ENCODE results near the gene ELP4.
"Not testable (repeated sequence)": the region's sequence is repeated elsewhere in the genome, so short reads cannot be mapped to it uniquely, and the experiment has no call there.

ELP4 gene

DNA sequence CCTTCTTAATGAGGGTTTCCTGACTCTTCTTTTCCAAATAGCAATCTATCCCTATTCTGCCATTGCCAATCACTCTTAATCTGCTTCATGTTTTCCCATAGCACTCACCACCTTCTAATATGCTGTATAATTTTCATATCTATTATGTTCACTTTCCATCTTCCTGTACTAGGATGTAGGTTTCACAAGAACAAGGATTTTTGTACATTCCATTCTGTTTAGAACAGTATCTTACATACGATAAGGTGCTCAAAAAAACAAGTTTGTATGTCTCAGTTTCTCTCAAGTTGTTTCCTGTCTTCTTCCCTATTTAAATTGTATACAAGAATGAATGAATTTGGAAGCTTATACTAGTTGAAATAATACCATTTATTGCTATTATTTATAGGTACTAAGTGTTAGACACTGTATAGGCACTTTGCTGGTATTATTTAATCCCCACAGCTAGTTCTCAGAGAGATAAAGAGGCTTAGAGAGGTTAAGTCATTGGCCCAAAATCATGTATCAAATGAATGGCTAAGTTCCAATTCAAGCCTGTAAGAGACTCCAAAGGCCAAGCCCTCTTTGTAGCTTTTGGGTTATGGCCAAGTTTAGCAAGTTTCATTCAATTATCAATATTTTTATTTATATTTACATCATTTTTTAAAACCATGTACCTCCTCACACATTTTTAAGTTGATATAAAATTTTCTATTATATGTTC, 166.9 kb downstream of the ELP4 start:
- no peaks in the 10 kb centered on the region for H3K4me1 ChIP-seq (ENCODE audit: insufficient read depth, low read length)
- no peaks in the 10 kb centered on the region for H3K36me3 ChIP-seq (ENCODE audit: insufficient read depth, low read length)
- H3K9me3 ChIP-seq (ENCODE audit: control insufficient read depth, insufficient read depth, low read length), result no peaks in the 10 kb centered on the region; the same call in 1 of the 2 replicates
- H3K9ac ChIP-seq (ENCODE audit: low read depth, low read length), result no peak overlapping the region

- Histone ChIP-seq H3K4me1 (ENCODE audit: insufficient read depth, low read length) (peaks cover 4% of the 10 kb centered on the region; the same call in 1 of the 2 replicates), H3K9ac (ENCODE audit: low read depth, low read length) (no peak overlapping the region), H3K9me3 (ENCODE audit: control insufficient read depth, insufficient read depth, low read length) (no peaks in the 10 kb centered on the region; the same call in 1 of the 2 replicates), H3K36me3 (ENCODE audit: insufficient read depth, low read length) (no peaks in the 10 kb centered on the region)
These were observed 171.2 kb downstream of the ELP4 start for GRCh38 chr11:31680770-31681169.

DNA sequence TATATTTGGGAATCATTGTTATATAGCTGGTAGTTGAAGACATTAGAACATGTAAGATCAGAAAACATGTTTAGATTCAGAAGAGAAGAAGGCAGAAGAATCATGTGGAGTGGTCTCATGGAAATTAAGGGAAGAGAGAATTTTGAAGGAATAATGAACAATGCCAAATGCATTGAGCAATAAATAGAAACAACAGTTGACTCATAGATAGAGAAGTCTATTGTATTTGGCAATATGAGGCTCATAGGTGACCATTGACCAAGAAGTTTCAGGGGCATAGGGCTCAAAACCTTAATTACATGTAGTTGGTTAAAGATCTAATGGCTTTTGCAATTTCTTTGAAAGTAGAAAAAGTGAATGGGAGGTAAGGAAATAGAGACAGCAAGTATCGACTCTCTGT, 177.7 kb downstream of the ELP4 start:
- peaks cover under 1% of the 10 kb centered on the region; the same call in 1 of the 2 replicates for H3K4me1 ChIP-seq (ENCODE audit: insufficient read depth, low read length)
- H3K9ac ChIP-seq (ENCODE audit: low read depth, low read length), result no peak overlapping the region
- no peaks in the 10 kb centered on the region for H3K9me3 ChIP-seq (ENCODE audit: control insufficient read depth, insufficient read depth, low read length)
- no peaks in the 10 kb centered on the region for H3K36me3 ChIP-seq (ENCODE audit: insufficient read depth, low read length)

GRCh38 chr11:31687861-31688260, 178.3 kb downstream of the ELP4 start:
- no peaks in the 10 kb centered on the region for H3K4me1 ChIP-seq (ENCODE audit: insufficient read depth, low read length)
- H3K9ac ChIP-seq (ENCODE audit: low read depth, low read length), result no peak overlapping the region
- H3K36me3 ChIP-seq (ENCODE audit: insufficient read depth, low read length), result no peaks in the 10 kb centered on the region
- H3K9me3 ChIP-seq (ENCODE audit: control insufficient read depth, insufficient read depth, low read length), result no peaks in the 10 kb centered on the region

DNA sequence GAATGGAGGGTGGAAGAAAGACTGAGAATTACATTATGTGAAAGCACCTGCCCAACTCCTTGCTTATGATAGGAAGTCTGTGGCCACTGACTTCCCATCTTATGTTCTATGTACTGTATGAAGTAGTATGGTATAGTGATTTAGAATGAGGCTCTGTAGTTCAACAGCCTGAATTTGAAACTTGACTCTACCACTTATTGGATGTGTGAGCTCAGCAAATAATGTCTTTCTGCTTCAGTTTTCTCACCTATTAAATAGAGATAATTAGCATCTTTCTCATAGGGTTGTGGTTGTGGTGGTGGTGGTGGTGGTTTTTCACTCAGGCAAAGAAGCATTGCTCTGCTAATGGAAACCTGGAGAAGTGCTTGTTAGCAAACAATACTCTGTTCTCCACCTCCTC, 180.0 kb downstream of the ELP4 start:
- Histone ChIP-seq H3K4me1 (ENCODE audit: insufficient read depth, low read length) (no peaks in the 10 kb centered on the region), H3K9ac (ENCODE audit: low read depth, low read length) (no peak overlapping the region), H3K9me3 (ENCODE audit: control insufficient read depth, insufficient read depth, low read length) (no peaks in the 10 kb centered on the region), H3K36me3 (ENCODE audit: insufficient read depth, low read length) (no peaks in the 10 kb centered on the region)

DNA sequence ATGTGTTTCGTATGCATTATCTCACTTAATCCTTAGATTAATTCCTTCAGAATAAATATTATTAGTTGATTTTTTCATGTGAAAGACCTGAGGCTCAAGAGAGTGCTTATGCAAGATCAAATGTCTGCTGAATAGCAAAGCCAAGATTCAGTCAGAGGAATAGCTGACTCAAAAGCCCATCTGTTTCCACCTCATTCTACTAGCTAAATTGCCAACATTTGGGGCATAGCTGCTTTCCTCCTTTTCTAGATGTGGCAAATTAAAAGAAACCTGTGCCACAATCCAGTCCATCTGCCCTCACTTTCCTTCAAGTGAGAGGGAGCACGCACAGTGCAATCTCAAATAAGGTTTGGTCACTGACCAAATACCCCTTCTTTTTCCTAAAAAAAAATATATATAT, 180.5 kb downstream of the ELP4 start:
- H3K9ac ChIP-seq (ENCODE audit: low read depth, low read length), result no peak overlapping the region
- H3K36me3 ChIP-seq (ENCODE audit: insufficient read depth, low read length), result no peaks in the 10 kb centered on the region
- H3K4me1 ChIP-seq (ENCODE audit: insufficient read depth, low read length), result no peaks in the 10 kb centered on the region
- H3K9me3 ChIP-seq (ENCODE audit: control insufficient read depth, insufficient read depth, low read length), result no peaks in the 10 kb centered on the region

GRCh38 chr11:31690516-31690915, 180.9 kb downstream of the ELP4 start:
- Histone ChIP-seq H3K36me3 (ENCODE audit: insufficient read depth, low read length) (no peaks in the 10 kb centered on the region), H3K4me1 (ENCODE audit: insufficient read depth, low read length) (no peaks in the 10 kb centered on the region), H3K9me3 (ENCODE audit: control insufficient read depth, insufficient read depth, low read length) (no peaks in the 10 kb centered on the region), H3K9ac (ENCODE audit: low read depth, low read length) (no peak overlapping the region)

DNA sequence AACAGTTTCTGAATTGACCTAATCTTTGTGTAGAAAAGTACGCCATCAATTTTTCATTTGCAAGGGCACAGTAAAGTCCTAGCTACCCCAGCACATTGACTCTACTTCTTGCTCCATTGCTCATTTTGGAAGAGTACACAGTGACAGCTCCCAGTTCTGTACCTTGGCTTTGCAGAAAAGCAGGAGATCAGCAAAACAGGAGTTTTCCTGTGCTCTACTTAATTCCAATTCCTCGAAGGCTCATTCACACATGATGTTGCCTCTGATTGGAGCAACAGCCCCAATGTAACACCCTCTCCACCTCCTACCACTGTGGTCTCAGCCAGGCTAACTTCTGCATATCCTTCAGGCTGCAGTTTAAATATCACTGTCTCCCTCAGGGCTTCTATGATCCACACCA, 182.9 kb downstream of the ELP4 start:
- H3K9ac ChIP-seq (ENCODE audit: low read depth, low read length), result no peak overlapping the region
- H3K9me3 ChIP-seq (ENCODE audit: control insufficient read depth, insufficient read depth, low read length), result no peaks in the 10 kb centered on the region
- H3K36me3 ChIP-seq (ENCODE audit: insufficient read depth, low read length), result no peaks in the 10 kb centered on the region
- H3K4me1 ChIP-seq (ENCODE audit: insufficient read depth, low read length), result no peaks in the 10 kb centered on the region

- H3K4me1 ChIP-seq (ENCODE audit: insufficient read depth, low read length); H3K9me3 ChIP-seq (ENCODE audit: control insufficient read depth, insufficient read depth, low read length); H3K36me3 ChIP-seq (ENCODE audit: insufficient read depth, low read length); H3K9ac ChIP-seq (ENCODE audit: low read depth, low read length): not testable (repeated sequence)
These were observed 187.5 kb downstream of the ELP4 start for GRCh38 chr11:31697049-31697448.

DNA sequence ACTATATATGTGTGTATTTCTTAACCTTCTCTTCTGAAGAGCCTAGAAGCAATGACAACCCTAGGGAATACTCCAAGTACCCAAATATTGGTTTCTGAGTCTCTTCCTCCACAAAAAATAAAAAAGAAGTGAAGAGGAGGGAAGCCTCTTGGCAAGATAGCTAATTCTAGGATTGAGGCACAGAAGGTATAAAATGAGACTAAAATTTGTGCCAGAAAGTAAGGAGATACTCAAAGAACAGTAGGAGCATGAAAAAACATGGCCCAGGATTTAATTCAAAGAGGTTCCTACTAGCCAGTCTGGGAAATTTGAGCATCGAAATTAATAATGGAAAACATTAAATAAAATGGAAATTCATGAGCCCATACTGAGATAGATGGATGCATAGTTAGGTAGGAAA, 189.5 kb downstream of the ELP4 start:
- H3K9ac ChIP-seq (ENCODE audit: low read depth, low read length), result no peak overlapping the region
- no peaks in the 10 kb centered on the region for H3K36me3 ChIP-seq (ENCODE audit: insufficient read depth, low read length)
- no peaks in the 10 kb centered on the region for H3K4me1 ChIP-seq (ENCODE audit: insufficient read depth, low read length)
- no peaks in the 10 kb centered on the region for H3K9me3 ChIP-seq (ENCODE audit: control insufficient read depth, insufficient read depth, low read length)

- Histone ChIP-seq H3K9me3 (ENCODE audit: control insufficient read depth, insufficient read depth, low read length) (no peaks in the 10 kb centered on the region; the same call in 1 of the 2 replicates), H3K4me1 (ENCODE audit: insufficient read depth, low read length) (no peaks in the 10 kb centered on the region)
These were observed 193.4 kb downstream of the ELP4 start for GRCh38 chr11:31702966-31703365.

DNA sequence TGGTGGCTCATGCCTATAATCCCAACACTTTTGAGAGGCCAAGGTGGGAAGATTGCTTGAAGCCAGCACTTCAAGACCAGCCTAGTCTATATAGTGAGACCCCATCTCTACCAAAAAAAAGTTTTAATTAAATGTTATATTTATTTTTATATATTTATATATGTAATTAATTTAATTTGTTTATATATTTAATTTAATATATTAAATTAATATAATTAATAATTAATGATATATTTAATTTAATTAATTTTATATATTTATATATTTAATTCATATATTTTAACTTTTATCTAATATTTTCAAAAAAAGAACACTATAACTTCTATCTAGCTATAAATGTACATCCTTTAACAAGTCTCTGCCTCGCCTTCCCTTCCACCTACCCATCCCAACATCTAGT, 196.8 kb downstream of the ELP4 start:
- Histone ChIP-seq H3K9ac (ENCODE audit: low read depth, low read length) (no peak overlapping the region), H3K36me3 (ENCODE audit: insufficient read depth, low read length) (no peaks in the 10 kb centered on the region), H3K9me3 (ENCODE audit: control insufficient read depth, insufficient read depth, low read length) (no peaks in the 10 kb centered on the region; the same call in 1 of the 2 replicates), H3K4me1 (ENCODE audit: insufficient read depth, low read length) (no peaks in the 10 kb centered on the region)

More at GRCh38 chr11:31702966-31703365, 193.4 kb downstream of the ELP4 start:
- Histone ChIP-seq H3K36me3 (ENCODE audit: insufficient read depth, low read length) (no peaks in the 10 kb centered on the region), H3K9ac (ENCODE audit: low read depth, low read length) (no peak overlapping the region)

DNA sequence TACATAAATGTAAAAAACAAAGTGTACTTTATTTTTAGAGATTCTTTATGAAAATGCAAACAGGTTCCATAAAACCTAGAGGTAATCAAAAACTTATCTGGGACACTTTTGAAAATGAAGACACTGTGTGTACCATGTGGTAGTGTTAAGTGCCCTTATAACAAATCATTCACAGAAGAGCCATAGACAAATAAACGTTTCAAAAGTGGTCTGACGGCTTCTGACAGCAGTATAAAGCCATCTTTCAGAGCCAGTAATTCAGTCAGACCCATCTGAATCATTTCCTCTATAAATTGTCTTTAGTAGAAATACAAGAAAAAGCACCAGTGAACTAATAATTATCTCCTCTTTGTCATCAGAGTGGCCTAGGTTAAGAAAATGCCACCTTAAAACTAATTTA, 201.6 kb downstream of the ELP4 start:
- Histone ChIP-seq H3K4me1 (ENCODE audit: insufficient read depth, low read length) (0 out of 2 replicates have a peak, but pooled peaks cover 4% of the 10 kb centered on the region), H3K9ac (ENCODE audit: low read depth, low read length) (no peak overlapping the region), H3K9me3 (ENCODE audit: control insufficient read depth, insufficient read depth, low read length) (no peaks in the 10 kb centered on the region; the same call in 1 of the 2 replicates)

GRCh38 chr11:31712851-31713250, 203.3 kb downstream of the ELP4 start:
- no peaks in the 10 kb centered on the region for H3K36me3 ChIP-seq (ENCODE audit: insufficient read depth, low read length)
- no peaks in the 10 kb centered on the region for H3K9me3 ChIP-seq (ENCODE audit: control insufficient read depth, insufficient read depth, low read length)
- H3K9ac ChIP-seq (ENCODE audit: low read depth, low read length), result no peak overlapping the region
- 0 out of 2 replicates have a peak, but pooled peaks cover 4% of the 10 kb centered on the region for H3K4me1 ChIP-seq (ENCODE audit: insufficient read depth, low read length)

More for the DNA sequence above, 201.6 kb downstream of the ELP4 start:
- H3K36me3 ChIP-seq (ENCODE audit: insufficient read depth, low read length), result no peaks in the 10 kb centered on the region

DNA sequence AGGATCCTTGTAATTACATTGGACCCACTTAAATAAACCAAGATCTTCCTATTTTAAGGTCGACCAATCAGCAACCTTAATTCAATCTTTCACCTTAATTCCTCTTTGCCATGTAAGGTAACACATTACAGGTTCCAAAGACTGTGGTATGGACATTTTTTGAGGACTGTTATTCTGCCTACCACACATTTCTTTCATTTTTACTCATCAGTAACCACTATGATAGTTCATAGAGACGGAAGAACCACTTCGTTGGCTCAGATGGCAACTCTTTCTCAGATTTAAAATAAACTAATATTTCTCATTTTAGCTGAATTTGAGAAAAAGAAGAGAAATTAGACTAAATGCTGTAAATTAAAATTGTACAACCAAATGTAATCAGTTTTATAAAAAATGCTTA, 205.3 kb downstream of the ELP4 start:
- Histone ChIP-seq H3K36me3 (ENCODE audit: insufficient read depth, low read length) (no peaks in the 10 kb centered on the region), H3K4me1 (ENCODE audit: insufficient read depth, low read length) (0 out of 2 replicates have a peak, but pooled peaks cover 4% of the 10 kb centered on the region), H3K9ac (ENCODE audit: low read depth, low read length) (no peak overlapping the region), H3K9me3 (ENCODE audit: control insufficient read depth, insufficient read depth, low read length) (no peaks in the 10 kb centered on the region)

All from ES-I3 (cell line).